Measurements from ENCODE around the gene DPH1.
A peak's percentile ranks its signal among the peaks of the same experiment; 100 is the strongest.

DPH1 gene

GRCh38 chr17:2064980-2065785 is 35.2 kb downstream of the DPH1 start:
- Histone ChIP-seq H3K27ac (ENCODE audit: extremely low read depth, low read depth, low read length) (0 out of 2 replicates have a peak overlapping the region, but pooled peaks have one; percentile 31), H3K9me3 (ENCODE audit: control insufficient read depth, insufficient read depth, low read depth, low read length) (no peaks in the 10 kb centered on the region), H3K4me1 (ENCODE audit: control insufficient read depth, insufficient read depth, low read length) (no peaks in the 10 kb centered on the region; the same call in 1 of the 2 replicates), H3K36me3 (ENCODE audit: control insufficient read depth in 2 of 2, insufficient read depth in 1 of 2, low read length in 2 of 2) (peaks cover 0 to 67% of the 10 kb centered on the region in 2 experiments; a peak in 1 of 3 replicates), H3K4me3 (ENCODE audit: low read depth, low read length) (no peak overlapping the region)
- ChIA-PET POLR2A (interaction anchor here (1.4 kb wide), 1 partner anchor 180 kb away, joined by 5 read pairs; no protein-coding TSS in a partner anchor), CTCF (interaction anchor here (0.6 to 4.0 kb wide), 24 partner anchors 11 to 241 kb away, joined by 3 to 41 read pairs (median 4); partner anchors contain the start of gene HIC1)
- no peak for TF ChIP-seq ZNF184 (tag by site-specific recombination; IDR thresholded peaks at IDR 0.05)
- no peak for TF ChIP-seq ZNF48 (tag by site-specific recombination; IDR thresholded peaks at IDR 0.05)
- TF ChIP-seq, protein P1, sequence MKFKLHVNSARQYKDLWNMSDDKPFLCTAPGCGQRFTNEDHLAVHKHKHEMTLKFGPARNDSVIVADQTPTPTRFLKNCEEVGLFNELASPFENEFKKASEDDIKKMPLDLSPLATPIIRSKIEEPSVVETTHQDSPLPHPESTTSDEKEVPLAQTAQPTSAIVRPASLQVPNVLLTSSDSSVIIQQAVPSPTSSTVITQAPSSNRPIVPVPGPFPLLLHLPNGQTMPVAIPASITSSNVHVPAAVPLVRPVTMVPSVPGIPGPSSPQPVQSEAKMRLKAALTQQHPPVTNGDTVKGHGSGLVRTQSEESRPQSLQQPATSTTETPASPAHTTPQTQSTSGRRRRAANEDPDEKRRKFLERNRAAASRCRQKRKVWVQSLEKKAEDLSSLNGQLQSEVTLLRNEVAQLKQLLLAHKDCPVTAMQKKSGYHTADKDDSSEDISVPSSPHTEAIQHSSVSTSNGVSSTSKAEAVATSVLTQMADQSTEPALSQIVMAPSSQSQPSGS (tag by site-specific recombination; IDR thresholded peaks at IDR 0.05; ENCODE audit: low read depth), result peak; percentile 92
- TF ChIP-seq ZBTB1 (tag by site-specific recombination; IDR thresholded peaks at IDR 0.05), result no peak
- TF ChIP-seq ZNF560 (tag by site-specific recombination; IDR thresholded peaks at IDR 0.05; ENCODE audit: borderline replicate concordance), result no peak
- TF ChIP-seq ZNF214 (tag by site-specific recombination; IDR thresholded peaks at IDR 0.05; ENCODE audit: borderline replicate concordance), result no peak
- peak; percentile 90 for TF ChIP-seq ZBTB48 (tag by site-specific recombination; IDR thresholded peaks at IDR 0.05)
- TF ChIP-seq ZNF16 (tag by site-specific recombination; IDR thresholded peaks at IDR 0.05; ENCODE audit: low read depth), result no peak
- TF ChIP-seq KLF1 (tag by site-specific recombination; IDR thresholded peaks at IDR 0.05), result 0 out of 2 replicates have a peak, but pooled peaks have one; percentile 26
- no peak for TF ChIP-seq ZNF777 (tag by site-specific recombination; IDR thresholded peaks at IDR 0.05; ENCODE audit: borderline replicate concordance)
- TF ChIP-seq, protein P2, sequence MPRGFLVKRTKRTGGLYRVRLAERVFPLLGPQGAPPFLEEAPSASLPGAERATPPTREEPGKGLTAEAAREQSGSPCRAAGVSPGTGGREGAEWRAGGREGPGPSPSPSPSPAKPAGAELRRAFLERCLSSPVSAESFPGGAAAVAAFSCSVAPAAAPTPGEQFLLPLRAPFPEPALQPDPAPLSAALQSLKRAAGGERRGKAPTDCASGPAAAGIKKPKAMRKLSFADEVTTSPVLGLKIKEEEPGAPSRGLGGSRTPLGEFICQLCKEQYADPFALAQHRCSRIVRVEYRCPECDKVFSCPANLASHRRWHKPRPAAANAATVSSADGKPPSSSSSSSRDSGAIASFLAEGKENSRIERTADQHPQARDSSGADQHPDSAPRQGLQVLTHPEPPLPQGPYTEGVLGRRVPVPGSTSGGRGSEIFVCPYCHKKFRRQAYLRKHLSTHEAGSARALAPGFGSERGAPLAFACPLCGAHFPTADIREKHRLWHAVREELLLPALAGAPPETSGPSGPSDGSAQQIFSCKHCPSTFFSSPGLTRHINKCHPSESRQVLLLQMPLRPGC (tag by site-specific recombination; IDR thresholded peaks at IDR 0.05), result no peak
- no peak for TF ChIP-seq ZNF621 (tag by site-specific recombination; IDR thresholded peaks at IDR 0.05)
- TF ChIP-seq WT1 (tag by site-specific recombination; IDR thresholded peaks at IDR 0.05), result peak; percentile 58; the same call in 1 of the 2 replicates
- no peak for TF ChIP-seq SCRT2 (tag by site-specific recombination; IDR thresholded peaks at IDR 0.05)
- TF ChIP-seq ZNF311 (tag by site-specific recombination; IDR thresholded peaks at IDR 0.05; ENCODE audit: borderline replicate concordance), result no peak
- no peak for TF ChIP-seq ZNF596 (tag by site-specific recombination; IDR thresholded peaks at IDR 0.05)
- TF ChIP-seq ZNF624 (tag by site-specific recombination; IDR thresholded peaks at IDR 0.05), result no peak
- no peak for TF ChIP-seq PRDM2 (tag by site-specific recombination; IDR thresholded peaks at IDR 0.05; ENCODE audit: borderline replicate concordance)
- no peak for TF ChIP-seq ZBTB44 (tag by site-specific recombination; IDR thresholded peaks at IDR 0.05)
- TF ChIP-seq, protein P3, sequence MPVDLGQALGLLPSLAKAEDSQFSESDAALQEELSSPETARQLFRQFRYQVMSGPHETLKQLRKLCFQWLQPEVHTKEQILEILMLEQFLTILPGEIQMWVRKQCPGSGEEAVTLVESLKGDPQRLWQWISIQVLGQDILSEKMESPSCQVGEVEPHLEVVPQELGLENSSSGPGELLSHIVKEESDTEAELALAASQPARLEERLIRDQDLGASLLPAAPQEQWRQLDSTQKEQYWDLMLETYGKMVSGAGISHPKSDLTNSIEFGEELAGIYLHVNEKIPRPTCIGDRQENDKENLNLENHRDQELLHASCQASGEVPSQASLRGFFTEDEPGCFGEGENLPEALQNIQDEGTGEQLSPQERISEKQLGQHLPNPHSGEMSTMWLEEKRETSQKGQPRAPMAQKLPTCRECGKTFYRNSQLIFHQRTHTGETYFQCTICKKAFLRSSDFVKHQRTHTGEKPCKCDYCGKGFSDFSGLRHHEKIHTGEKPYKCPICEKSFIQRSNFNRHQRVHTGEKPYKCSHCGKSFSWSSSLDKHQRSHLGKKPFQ (tag by site-specific recombination; IDR thresholded peaks at IDR 0.05), result no peak
- TF ChIP-seq GLIS2 (tag by site-specific recombination; IDR thresholded peaks at IDR 0.05), result peak; percentile 83
- no peak for TF ChIP-seq ZNF350 (tag by site-specific recombination; IDR thresholded peaks at IDR 0.05)
- no peak for TF ChIP-seq ZNF561 (tag by site-specific recombination; IDR thresholded peaks at IDR 0.05; ENCODE audit: borderline replicate concordance)
- TF ChIP-seq ZNF24 (tag by site-specific recombination; IDR thresholded peaks at IDR 0.05), result peak; percentile 70

Measured in HEK293 (cell line).